Hematopoietic multipotent progenitor cell treated with erythropoietin and hydrocortisone succinate and interleukin-3 and kit ligand, for 17 days (in vitro differentiated cells): Measurements from ENCODE around the gene TECTA.

Experiments
- DNase-seq: peaks from one replicate; pipeline ENCODE4 v3.0.0-alpha.2; 2015; ENCODE audit warnings: low spot score

The TECTA gene

DNA sequence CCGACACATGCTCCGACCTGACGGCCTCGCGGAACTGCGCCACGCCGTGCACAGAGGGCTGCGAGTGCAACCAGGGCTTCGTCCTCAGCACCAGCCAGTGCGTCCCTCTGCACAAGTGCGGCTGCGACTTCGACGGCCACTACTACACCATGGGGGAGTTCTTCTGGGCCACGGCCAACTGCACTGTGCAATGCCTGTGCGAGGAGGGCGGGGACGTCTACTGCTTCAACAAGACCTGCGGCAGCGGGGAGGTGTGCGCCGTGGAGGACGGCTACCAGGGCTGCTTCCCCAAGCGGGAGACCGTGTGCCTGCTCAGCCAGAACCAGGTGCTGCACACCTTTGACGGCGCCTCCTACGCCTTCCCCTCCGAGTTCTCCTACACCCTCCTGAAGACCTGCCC lies 26.8 kb downstream of the TECTA start:
- DNase-seq, result no peak

- no peak for DNase-seq
These were observed 28.6 kb downstream of the TECTA start for GRCh38 chr11:121129362-121130340.

GRCh38 chr11:121131656-121132055 lies 30.6 kb downstream of the TECTA start:
- DNase-seq, result no peak

GRCh38 chr11:121132211-121132976 lies 31.4 kb downstream of the TECTA start:
- DNase-seq, result no peak

GRCh38 chr11:121134741-121135312 lies 33.8 kb downstream of the TECTA start:
- no peak for DNase-seq

- no peak for DNase-seq
These were observed 36.0 kb downstream of the TECTA start for GRCh38 chr11:121137005-121137404.

DNA sequence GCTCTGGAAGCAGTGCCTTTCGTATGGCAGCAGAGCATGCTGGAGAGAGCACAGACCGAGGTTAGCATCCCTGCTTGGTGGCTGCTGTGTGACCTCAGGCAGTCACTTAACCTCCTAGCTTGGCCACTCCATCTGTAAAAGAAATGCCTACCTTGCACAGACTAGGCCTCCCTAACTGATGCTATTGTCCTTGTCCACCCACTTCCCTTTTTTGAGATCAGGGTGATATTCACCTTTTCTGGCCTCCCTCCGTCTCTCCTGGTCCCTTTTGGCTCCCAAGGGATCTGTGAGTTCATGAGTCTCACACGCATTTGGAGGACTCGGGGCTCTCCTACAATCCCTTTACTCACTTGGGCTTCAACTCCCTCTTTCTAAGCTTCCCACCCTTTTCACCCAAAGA lies 37.2 kb downstream of the TECTA start:
- DNase-seq, result no peak

DNA sequence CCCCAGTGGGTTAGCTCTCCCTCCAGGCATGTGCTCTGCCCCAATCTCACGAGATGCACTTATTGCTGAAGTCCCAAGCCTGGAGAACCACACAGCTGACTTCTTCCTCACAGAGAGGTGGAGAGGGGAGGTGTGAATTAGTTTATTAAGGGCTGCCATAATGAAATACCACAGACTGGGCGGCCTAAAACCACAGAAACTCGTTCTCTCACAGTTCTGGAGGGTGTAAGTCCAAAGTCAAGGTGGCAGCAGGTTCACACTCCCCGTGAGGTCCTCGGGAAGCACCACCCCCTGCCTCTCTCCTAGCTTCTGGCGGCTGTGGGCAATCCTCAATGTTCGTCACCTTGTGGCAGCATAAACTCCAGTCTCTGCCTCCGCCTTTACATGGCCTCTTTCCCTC lies 39.3 kb downstream of the TECTA start:
- no peak for DNase-seq

DNA sequence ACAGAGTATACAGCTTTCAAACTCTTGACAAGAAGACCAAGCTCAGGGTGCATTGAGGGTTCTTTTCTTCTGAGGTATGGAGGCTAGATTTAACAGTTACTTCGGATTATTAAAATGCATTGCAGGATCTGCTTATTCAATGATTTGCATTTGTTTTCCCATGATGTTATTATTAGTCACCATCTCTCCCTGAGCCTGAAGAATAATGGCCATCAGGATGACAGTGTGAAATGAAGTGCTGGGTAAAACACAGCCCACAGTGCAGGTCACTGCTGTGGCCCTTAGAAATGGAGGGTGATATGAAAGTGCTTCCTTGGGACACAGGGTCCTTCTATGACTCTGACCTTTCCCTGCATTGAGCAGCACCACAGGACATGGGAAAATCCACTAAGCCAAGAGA lies 40.0 kb downstream of the TECTA start:
- DNase-seq, result no peak

DNA sequence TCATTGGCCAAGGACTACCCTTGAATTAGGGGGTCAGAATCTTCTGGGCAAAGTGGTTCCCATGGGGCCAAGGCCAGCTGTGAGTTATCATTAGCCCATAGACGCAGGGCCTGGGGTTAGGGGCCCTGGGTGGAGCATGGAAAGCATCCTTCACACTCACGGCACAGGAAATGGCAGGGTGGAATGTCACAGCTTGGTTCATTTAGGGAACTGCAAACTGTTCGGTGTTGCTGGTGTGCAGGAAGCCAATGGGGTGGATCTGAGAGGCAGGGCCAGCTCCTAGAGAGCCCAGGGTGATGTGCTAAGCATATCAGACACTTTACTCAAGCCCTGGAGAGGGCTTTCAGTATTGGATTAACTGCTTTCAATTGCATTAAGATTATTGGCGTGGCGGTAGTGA lies 42.9 kb downstream of the TECTA start:
- no peak for DNase-seq

GRCh38 chr11:121144723-121145122 lies 43.7 kb downstream of the TECTA start:
- DNase-seq, result no peak

DNA sequence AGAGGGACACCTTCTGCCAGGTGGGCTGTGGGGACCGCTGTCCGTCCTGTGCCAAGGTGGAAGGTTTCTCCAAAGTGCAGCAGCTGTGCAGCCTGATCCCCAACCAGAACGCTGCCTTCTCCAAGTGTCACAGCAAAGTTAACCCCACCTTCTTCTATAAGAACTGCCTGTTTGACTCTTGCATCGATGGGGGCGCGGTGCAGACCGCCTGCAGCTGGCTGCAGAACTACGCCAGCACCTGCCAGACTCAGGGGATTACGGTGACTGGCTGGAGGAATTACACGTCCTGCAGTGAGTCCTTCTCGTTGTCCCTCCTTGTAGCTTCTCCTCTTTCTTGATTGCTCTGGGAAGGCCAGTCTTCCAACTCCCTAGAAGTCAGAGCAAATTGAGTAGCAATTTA lies 44.8 kb downstream of the TECTA start:
- no peak for DNase-seq

DNA sequence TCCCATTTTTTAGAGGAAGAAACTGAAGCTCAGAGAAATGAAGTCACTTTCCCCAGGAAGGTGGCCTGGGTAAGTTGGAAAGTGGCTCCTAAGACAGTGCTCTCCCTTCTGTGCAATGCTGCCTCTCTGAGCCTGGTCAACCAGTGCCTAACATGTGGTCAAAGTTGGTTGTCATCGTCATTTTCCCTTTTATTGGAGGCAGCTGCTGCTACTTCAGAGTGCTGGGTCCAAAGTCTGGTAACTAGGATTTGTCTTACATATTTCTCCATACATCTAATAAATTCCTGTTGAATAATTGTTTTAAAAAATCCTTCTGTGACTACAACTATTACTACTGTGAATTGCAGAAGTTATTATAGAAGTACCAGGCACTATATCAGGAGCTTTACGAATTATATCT lies 48.1 kb downstream of the TECTA start:
- DNase-seq, result no peak

DNA sequence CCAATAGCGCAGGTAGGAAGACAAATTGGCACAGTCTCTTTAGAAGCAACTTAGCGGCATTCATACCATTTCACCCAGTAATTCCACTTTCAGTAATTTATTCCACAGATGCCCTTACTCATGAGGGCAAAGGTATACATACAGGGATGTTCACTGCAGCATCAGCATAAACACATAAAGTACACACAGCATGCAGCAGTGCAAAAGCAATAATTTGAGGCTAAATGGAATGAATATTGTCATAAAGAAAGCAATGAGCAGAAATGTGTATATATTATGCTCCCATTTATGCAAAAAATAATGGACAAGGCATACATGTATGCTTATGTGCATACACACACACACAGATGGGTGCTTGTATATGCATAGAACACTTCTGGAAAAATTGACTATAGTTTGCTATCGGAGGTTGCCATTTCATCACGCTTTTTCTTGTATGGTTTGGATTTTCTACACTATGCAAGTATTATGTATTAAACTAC lies 50.2 kb downstream of the TECTA start:
- no peak for DNase-seq

GRCh38 chr11:121152764-121153163 lies 51.7 kb downstream of the TECTA start:
- DNase-seq, result no peak

DNA sequence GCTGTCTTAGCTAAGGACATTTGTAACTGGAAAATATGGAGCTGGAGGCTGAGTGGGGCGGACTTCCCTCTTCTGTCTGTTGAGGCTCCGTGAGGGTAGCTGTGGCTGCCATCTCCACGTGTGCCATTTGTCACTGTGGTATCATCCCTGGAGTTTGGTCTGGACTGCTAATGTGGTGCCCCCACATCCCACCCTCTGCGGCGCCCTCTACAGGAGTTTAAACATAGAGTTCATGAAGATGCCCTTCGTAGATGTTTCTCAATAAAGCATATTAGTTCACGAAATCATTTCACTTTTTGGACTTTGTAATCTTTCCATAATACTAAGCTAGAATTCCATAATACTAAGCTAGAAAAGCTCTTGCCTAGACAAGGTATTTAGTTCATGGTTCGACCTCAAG lies 52.4 kb downstream of the TECTA start:
- DNase-seq, result no peak

DNA sequence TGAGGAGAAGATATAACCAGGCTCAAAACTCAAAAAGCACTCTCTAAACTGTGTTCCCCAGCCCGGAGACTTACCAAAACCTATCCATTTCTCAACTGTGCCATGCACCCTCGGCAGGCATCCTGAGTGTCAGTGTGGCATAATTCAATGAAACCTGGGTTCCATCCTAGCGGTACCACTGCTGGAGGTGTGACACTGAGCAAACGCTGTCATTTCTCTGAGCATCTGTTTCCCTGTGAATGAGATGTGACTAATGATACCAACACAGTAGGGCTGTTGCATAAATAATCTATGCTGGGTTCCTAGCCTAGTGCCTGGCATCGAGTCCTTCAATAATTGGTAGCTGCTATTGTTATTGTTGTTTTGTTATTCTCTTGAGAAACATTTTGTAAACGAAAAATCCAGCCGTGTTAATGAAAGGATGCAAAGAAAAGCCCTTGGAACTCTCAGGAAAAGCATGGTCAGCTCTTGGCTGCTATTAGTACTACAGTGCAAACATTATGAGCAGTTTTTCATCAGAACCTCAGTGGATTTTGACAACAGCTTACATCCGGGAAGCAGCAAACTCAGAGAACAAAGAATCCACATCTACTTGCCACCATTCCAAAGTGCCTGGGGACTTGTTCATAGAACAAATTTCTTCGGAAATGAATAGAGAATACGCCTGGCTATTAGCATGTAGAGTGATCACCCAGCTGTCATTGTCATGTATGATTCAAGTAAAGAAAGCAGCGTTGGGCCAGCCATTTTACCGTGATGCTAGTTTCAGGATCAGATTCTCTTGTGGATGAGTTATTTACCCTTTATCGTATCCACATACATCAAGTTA lies 53.7 kb downstream of the TECTA start:
- no peak for DNase-seq

GRCh38 chr11:121157756-121158155 lies 56.7 kb downstream of the TECTA start:
- DNase-seq, result no peak

- DNase-seq, result no peak
These were observed 58.7 kb downstream of the TECTA start for GRCh38 chr11:121159741-121160140.

DNA sequence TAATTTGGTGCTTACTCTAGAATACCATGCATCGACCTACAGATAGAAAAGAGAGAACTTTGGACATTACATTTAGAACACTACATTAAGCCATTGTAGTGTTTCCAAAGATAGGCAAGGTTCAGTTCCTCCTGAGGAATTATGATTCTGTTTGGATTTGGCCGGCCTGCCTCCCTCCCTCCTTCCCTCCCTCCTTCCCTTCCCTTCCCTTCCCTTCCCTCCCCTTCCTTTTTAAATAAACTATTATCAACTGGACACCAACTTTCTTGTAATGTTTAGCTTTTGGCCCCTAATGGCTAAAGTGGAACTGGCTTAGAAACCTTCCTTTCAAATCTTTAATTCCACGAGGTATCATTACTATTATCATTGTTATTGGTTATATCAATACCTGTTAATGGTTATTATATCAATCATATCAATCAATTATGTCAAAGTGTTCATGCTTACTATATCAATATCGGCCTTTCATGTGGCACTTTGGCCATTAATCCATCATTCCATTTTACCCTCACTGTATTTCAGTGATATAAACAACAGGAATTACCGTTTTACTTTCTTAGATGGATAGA lies 60.4 kb downstream of the TECTA start:
- no peak for DNase-seq

DNA sequence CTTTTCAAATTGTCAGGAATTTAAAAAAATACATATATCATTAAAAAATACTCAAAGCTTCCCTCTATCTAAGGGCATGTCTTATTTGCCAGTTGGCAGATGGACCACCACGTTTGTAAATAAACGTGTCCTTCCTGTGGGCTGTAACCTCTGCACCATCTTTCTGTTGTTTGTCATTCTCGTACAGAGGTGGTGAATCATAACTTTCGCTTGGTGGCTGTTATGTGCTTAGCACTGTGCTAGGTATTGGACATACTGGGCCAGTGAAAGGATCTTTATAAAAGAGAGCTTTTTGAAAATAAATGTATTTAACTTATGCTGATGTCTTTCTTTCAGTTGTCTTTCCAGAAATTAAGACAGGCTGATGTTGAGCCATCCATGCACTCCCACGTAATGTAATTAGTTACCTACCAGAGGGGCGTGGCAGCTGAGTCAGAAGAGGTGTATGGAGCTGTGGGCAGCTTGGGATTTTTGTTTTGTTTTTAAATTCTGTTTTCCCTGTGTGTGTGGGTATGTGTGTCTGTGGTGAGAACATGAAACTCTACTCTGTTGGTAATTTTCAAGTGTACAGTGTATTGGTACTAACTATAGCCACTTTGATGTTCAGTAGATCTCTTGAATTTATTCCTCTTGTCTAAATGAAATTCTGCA lies 62.7 kb downstream of the TECTA start:
- DNase-seq, result no peak
